ENCODE measurements around the gene GDI2. TPM values are rescaled to one million over a fixed set of nuclear protein-coding genes. Genes with fewer than 3 reads are reported as not detected.
"Not testable (repeated sequence)": the region's sequence is repeated elsewhere in the genome, so short reads cannot be mapped to it uniquely, and the experiment has no call there.

GDI2 gene
- total RNA-seq, 1 donor from 2014 or later = 612 TPM

- FAIRE-seq (no peak), DNase-seq (ENCODE audit: low spot score in 2 of 2) (no peak)
Observed at GRCh38 chr10:5794236-5794635, 19.0 kb downstream of the GDI2 start.

- FAIRE-seq = no peak
Observed at GRCh38 chr10:5789626-5790025, 23.6 kb downstream of the GDI2 start.

DNA sequence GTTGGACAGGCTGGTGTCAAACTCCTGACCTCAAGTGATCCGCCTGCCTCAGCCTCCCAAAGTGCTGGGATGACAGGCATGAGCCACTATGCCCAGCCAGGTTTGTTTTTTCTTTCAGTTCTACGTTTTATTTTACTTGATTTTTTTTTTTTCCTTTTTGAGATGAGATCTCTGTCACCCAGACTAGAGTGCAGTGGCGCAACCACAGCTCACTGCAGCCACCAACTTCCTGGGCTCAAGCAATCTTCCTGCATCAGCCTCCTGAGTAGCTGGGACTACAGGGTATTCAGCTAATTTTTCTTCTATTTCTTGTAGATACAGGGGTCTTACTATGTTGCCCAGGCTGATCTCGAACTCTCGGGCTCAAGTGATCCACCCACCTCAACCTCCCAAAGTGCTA is 24.3 kb downstream of the GDI2 start:
- FAIRE-seq = no peak

More at GRCh38 chr10:5789626-5790025, 23.6 kb downstream of the GDI2 start:
- no peak for DNase-seq (ENCODE audit: low spot score in 2 of 2)

GRCh38 chr10:5783300-5783699 is 29.9 kb downstream of the GDI2 start:
- FAIRE-seq = no peak
- no peak for DNase-seq (ENCODE audit: low spot score in 2 of 2)

More for the DNA sequence above, 24.3 kb downstream of the GDI2 start:
- DNase-seq (ENCODE audit: low spot score in 2 of 2) = no peak

- no peak for DNase-seq (ENCODE audit: low spot score in 2 of 2)
- no peak for FAIRE-seq
Observed at GRCh38 chr10:5782174-5782573, 31.1 kb downstream of the GDI2 start.

DNA sequence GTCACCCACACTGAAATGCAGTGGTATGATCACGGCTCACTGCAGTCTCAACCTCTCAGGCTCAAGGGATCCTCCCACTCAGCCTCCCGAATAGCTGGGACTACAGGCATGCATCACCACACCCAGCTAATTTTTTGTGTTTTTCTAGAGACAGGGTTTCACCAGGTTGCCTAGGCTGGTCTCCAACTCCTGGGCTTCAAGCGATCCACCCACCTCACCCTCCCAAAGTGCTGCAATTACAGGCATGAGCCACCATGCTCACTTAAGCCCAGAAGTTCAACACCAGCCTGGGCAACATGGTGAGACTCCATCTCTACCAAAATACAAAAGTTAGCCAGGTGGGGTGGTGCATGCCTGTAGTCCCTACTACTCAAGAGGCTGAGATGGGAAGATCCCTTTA is 33.5 kb downstream of the GDI2 start:
- DNase-seq (ENCODE audit: low spot score in 2 of 2) (no peak), FAIRE-seq (no peak)

DNA sequence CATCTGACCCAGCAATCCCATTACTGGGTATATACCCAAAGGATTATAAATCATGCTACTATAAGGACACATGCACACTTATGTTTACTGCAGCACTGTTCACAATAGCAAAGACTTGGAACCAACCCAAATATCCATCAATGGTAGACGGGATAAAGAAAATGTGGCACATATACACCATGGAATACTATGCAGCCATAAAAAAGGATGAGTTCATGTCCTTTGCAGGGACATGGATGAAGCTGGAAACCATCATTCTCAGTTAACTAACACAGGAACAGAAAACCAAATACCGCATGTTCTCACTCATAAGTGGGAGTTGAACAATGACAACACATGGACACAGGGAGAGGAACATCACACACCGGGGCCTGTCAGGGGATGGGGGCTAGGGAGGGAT is 35.5 kb downstream of the GDI2 start:
- not testable (repeated sequence) for FAIRE-seq; DNase-seq (ENCODE audit: low spot score in 2 of 2)

- no peak for FAIRE-seq
- no peak for DNase-seq (ENCODE audit: low spot score in 2 of 2)
Observed at GRCh38 chr10:5776881-5777197, 36.4 kb downstream of the GDI2 start.

- FAIRE-seq (no peak), DNase-seq (ENCODE audit: low spot score in 2 of 2) (peak in 1 of 2 donors; percentile 19)
Observed at GRCh38 chr10:5776136-5776880, 36.9 kb downstream of the GDI2 start.

DNA sequence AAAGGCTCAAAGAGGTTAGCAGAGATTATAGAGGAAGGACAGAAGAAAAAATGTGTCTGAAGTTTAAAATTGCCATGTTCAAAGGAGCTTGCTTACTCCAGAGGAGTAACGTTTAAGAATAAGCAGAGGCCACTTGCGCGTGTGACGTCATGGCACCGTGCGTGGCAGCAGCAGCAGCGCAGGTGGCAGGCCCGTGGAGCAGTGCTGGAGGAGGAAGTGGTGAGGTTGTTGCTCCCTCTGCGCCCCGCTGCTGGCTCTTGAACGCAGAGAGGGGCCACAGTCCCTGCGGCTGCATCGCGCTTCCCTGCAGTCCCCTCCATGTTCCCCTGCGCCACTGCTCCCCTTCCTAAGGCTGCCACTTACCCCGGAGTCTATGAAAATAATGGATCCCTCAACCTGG is 37.5 kb downstream of the GDI2 start:
- FAIRE-seq (no peak), DNase-seq (ENCODE audit: low spot score in 2 of 2) (no peak)

- DNase-seq (ENCODE audit: low spot score in 2 of 2) = no peak
- no peak for FAIRE-seq
Observed at GRCh38 chr10:5774987-5775620, 38.1 kb downstream of the GDI2 start.

DNA sequence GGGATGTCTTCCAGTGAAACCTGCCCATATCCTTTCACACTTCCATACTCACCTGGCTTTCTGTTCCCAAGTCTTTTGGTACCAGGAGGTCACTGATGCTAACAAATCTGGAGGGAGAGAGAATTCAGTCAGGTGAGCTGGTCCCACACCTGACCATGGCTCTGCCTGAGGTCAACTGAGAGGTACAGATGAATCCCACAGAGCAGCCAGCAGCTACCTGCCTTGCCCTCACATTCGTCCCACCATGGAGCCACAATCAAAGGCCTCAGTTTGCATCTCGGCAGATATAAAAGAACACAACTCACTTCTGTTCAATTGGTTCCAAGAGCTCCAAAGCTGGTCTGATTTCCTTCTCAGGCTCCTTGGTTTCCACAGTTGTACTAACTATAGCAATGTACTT is 47.0 kb downstream of the GDI2 start:
- DNase-seq (ENCODE audit: low spot score in 2 of 2) (no peak), FAIRE-seq (no peak)

DNA sequence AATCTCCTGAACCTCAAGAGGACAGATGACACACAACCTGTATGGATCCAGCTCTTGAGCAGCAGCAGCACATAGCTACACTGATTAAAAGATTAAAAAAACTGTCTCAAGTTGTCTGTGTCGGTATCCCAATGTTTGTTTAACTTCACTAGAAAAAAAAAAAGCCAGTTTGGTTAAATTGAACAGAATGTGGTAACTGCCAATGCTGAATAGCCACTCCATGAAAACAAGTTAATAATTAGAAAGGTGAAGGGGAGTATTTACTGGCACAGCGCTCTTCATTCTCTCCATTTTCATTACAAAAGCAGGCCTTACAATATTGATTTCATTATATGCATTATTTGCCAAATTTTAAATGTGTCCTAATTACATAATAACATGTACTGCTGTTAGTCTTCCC is 47.6 kb downstream of the GDI2 start:
- FAIRE-seq (no peak), DNase-seq (ENCODE audit: low spot score in 2 of 2) (no peak)

DNA sequence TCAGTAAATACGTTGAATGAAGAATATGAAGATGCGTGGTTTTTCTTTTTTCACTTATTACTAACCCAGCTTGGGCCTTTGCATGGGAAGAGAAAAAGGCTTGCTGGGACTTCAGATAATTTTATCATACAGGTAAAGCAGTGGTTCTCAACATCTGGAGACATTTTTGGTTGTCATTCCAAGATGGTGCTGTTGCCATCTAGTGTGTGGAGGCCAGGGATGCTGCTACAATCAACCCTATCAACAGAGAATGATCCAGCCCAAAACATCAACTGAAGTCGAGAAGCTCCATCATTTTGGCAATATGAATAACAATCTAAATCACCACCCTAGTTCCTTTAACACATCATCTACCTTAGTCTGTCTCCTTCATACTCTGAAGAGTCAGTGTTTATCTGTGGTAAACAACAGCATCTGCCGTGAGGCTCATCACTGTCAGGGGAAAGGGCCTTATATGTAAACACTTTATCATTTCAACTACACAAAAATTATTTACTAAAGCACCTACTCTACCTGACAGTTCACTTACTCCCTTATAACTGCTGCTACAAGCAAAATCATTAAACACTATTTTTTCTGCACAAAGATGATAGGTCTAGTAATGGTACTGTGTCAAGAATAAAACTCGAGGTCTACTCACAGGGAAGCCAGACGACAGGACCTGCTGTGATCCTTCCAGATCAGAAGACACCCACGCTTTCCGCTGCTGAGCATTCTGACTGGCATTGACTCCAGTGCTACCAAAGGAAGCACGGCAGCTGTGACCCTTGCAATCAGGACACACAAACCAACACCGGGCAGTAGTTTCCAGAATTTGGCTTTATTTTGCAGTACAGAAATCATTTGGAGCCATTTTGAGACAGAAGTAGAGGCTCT is 48.6 kb downstream of the GDI2 start:
- DNase-seq (ENCODE audit: low spot score in 2 of 2) (no peak), FAIRE-seq (no peak)

- no peak for DNase-seq (ENCODE audit: low spot score in 2 of 2)
- FAIRE-seq = no peak
Observed at GRCh38 chr10:5762531-5762930, 50.7 kb downstream of the GDI2 start.

DNA sequence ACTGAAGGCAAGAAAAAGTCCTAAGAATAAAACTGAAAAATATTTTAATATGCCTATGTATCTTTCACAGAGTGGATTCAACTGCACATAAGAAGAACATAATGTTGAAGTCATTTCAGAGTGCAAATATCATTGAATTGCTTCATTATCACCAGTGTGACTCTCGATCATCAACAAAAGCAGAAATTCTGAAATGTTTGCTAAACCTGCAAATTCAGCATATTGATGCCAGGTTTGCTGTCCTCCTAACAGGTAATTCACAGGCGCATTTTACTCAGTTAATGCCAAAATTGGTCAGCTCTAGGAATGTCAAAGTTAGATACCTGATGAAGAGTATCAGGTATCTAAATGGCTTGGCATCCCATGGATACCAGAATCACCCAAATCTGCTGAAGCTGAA is 52.0 kb downstream of the GDI2 start:
- no peak for FAIRE-seq

GRCh38 chr10:5760515-5760914 is 52.7 kb downstream of the GDI2 start:
- no peak for FAIRE-seq

More for the DNA sequence above, 52.0 kb downstream of the GDI2 start:
- no peak for DNase-seq (ENCODE audit: low spot score in 2 of 2)

GRCh38 chr10:5758927-5759326 is 54.3 kb downstream of the GDI2 start:
- FAIRE-seq (no peak), DNase-seq (ENCODE audit: low spot score in 2 of 2) (no peak)

More at GRCh38 chr10:5760515-5760914, 52.7 kb downstream of the GDI2 start:
- no peak for DNase-seq (ENCODE audit: low spot score in 2 of 2)

DNA sequence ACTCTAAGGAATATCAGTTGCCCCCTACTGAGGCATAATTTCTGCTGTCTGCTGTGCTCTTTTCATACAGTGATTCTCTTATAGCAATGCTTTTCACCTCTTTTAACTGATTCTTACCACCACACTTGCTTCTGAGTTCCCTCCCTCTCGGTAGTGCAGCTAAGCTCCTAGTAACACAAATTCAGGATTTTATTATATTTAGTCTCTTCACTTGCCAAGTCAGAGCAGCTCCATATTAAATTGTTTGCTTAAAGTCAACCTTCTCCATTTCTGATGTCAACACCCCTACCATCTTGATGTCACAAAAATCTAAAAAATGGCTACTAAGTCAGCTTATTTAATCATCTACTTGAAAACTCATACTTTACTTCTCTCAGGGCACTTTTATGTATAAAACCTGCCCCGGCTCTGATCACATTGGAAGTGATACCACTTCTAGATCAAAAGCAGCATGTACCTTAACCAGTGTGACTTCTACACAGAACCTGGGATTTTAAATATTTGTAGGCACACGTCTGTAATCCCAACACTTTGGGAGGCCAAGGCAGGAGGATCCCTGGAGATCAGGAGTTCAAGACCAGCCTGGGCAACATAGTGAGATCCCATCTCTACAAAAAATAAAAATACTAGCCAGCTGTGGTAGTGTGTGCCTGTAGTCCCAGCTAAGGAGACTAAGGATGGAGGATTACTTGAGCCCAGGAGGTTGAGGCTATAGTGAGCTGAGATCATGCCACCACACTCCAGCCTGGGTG is 55.3 kb downstream of the GDI2 start:
- no peak for DNase-seq (ENCODE audit: low spot score in 2 of 2)
- no peak for FAIRE-seq

DNA sequence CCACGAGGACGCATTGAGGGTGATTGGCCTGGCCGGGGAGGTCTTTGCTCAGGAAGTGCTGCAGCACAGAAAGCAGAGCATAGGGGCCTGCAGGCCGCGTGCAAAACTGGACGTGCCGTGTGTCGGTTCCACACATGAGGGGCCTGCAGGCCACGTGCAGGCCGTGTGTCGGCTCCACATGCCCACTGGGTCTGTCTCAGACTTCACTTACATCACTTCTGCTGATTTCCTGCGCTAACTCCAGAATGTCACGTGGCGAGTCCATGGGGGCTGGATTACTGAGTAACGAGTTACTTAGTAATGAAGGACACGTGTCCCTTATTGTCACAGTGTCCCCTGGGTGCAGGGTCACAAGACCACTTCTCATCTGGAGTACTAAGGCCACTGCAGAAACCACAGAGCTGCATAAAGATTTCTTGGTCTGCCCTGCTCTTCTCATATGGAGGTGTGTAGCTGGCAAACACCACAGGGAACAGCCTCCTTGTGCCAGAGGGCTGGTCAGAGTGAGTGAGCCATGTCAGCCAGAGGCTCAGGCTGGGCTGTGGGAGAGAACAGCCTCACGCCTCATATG is 60.8 kb downstream of the GDI2 start:
- no peak for FAIRE-seq
- no peak for DNase-seq (ENCODE audit: low spot score in 2 of 2)

All from frontal cortex (tissue), 4 donors.